HPDE6-E6E7 (cell line): ENCODE results near the gene SLC22A31.

Source experiments
- DNase-seq: peaks from one replicate; pipeline ENCODE4 v3.0.0; 2011; ENCODE audit warnings: missing footprints; ENCODE audit errors: extremely low spot score

The SLC22A31 gene

GRCh38 chr16:89150981-89151380 lies 49.4 kb downstream of the SLC22A31 start:
- no peak for DNase-seq

- DNase-seq, result no peak
Observed at GRCh38 chr16:89150090-89150835, 50.1 kb downstream of the SLC22A31 start.

- no peak for DNase-seq
Observed at GRCh38 chr16:89149386-89149785, 51.0 kb downstream of the SLC22A31 start.

GRCh38 chr16:89147085-89147817 lies 53.1 kb downstream of the SLC22A31 start:
- DNase-seq, result no peak

GRCh38 chr16:89146211-89147005 lies 53.9 kb downstream of the SLC22A31 start:
- no peak for DNase-seq
